GM18499 (cell line): Measurements from ENCODE around the gene IL1B.
A peak's percentile ranks its signal among the peaks of the same experiment; 100 is the strongest.

ENCODE experiments used
- ATAC-seq: cut with Tn5 transposase; IDR thresholded peaks from one replicate; pipeline ENCODE4 v1.9.1; 2021; ENCODE audit warnings: moderate number of reproducible peaks; ENCODE audit not compliant: insufficient read depth, unreplicated experiment

Gene IL1B

DNA sequence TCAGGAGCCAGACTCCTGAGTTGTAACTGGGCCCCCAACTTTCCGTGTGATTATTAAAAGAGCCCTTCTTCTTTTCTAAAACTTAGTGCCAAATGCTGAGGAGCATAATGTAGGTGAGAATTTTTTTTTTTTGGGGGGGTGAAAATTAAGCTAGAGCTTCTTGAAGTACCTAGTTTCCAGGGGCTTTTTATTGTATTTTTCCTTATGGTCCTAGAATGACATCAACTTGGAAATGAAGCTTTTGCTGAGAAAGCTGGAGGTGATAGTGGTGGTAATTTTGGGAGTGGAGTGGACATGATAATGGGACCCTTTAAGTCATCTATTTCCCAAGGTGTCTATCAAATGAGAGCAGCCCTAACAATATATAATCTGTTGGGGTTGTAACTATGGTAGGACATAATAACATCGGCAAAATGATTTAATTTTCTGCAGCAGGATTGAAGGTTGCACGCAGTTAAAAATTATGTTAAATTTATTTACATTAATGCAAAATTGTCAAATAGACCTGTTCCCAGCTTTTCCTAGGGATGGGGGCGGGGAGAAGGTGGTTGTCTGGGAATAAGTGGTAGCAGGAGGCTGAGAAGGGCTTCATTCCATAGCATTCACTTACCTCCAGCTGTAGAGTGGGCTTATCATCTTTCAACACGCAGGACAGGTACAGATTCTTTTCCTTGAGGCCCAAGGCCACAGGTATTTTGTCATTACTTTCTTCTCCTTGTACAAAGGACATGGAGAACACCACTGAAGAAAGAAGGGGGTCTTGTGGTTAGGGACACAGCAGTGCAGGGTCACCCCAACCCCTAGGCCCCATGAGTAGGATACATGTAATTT lies 5.7 kb downstream of the IL1B start:
- no peak for ATAC-seq

DNA sequence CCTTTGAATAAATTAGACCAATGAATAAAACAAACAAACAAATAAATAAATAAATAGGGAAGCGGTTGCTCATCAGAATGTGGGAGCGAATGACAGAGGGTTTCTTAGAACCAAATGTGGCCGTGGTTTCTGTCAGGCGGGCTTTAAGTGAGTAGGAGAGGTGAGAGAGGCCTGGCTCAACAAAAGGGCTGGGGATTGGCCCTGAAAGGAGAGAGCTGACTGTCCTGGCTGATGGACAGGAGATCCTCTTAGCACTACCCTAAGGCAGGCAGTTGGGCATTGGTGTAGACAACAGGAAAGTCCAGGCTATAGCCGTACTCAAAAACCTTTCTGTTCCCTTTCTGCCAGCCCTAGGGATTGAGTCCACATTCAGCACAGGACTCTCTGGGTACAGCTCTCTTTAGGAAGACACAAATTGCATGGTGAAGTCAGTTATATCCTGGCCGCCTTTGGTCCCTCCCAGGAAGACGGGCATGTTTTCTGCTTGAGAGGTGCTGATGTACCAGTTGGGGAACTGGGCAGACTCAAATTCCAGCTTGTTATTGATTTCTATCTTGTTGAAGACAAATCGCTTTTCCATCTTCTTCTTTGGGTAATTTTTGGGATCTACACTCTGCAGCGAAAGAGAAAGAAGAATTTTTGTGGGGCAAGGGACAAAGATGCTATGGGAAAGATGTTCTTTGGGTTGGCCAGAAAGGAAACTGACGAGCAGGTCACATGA lies 6.5 kb downstream of the IL1B start:
- no peak for ATAC-seq

DNA sequence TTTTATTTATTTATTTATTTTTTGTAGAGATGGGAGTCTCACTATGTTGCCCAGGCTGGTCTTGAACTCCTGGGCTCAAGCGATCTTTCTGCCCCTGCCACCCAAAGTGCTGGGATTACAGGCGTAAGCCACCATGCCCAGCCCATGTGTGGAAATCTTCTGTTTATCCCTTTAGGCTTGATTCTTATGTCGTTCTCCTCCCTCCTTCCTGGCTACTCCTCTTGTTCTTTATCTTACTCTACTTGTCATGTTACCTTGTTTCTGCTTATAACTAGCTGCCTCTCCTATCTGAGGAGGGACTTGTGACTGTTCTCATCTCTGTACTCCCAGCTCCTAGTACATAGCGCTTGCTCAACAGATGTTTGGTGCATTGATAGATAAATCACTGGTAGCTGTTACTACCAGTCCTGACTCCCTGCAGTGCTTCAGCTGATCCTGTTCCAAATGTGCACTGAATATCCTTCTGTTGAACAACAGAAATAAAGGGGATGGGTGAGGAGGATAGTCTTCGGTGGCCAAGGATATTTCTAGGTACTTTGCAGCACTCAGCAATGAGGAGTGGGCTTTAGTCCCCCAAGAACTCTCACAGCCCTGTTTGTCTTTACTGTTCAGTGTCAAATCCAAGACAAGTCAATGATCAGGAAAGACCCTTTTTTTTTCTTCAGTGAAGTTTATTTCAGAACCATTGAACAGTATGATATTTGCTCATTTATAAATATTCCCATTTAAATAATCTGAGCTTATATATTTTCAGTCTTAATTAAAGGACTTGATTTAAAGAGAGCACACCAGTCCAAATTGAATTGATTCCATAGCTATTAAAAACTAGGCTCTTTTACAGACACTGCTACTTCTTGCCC lies 7.2 kb downstream of the IL1B start:
- no peak for ATAC-seq

DNA sequence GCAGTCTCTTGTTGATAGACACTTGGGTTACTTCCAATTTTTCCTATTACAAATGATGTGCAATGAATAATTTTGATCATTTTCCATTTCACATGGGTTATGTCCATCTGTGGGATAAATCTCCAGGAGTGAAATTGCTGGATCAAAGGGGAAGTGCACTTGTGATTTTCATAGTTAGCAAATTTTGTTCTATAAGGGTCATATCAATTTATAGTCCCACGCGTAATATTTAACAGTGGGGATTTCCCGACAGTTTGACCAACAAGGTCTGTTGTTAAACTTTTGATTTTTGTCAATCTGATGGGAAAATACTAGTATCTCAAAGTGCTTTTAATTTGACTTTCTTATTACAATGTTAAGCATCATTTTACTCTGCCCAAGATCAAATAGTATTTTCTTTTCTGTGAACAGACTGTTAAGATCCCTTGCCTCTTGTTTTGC lies 8.3 kb downstream of the IL1B start:
- no peak for ATAC-seq

DNA sequence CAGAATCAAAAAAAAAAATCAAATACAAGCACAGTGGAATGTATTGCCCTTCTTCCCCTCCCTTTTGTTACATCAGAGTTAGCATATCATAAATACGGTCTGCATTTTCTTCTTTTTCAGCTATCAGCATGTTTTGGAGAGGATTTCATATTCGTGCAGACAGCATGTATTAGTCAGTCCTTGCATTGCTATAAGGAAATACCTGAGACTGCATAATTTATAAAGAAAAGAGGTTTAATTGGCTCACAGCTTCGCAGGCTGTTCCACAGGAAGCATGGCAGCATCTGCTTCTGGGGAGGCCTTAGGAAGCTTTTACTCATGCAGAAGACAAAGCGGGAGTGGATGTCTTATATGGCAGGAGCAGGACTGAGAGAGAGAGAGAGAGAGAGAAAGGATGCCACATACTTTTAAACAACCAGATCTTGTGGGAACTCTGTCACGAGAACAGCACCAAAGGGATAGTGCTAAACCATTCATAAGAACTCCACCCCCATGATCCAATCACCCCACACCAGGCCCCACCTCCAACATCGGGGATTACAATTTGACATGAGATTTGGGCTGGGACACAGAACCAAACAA lies 8.9 kb downstream of the IL1B start:
- no peak for ATAC-seq

DNA sequence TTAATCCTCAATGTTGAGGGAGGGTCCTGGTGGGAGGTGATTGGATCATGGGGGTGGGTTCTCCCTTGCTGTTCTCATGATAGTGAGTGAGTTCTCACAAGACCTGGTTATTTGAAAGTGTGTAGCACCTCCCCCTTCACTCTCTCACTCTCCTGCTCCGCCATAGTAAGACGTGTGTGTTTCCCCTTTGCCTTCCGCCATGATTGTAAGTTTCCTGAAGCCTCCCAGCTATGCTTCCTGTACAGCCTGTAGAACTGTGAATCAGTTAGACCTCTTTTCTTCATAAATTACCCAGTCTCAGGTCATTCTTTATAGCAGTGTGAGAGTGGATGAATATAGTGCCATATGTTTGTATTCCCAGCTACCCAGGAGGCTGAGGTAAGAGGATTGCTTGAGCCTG lies 9.6 kb downstream of the IL1B start:
- ATAC-seq: no peak

DNA sequence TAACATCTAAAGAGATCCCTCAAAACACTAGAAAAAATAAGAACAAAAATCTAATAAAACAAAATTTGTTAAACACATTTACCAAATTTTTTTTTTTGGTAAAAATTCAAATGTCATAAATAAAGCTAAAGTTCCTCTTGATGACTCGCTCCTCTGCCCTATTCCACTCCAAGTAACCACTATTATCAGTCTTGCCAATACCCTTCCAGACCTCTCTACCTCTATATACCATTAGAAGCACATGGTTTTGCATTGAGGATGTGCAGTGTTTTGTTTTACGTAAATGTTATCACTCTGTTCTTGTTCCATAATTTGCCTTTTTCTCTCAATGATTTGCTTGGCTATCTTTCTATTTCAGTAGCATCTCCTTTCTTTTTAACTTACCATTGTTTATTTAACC lies 10.9 kb downstream of the IL1B start:
- no peak for ATAC-seq

DNA sequence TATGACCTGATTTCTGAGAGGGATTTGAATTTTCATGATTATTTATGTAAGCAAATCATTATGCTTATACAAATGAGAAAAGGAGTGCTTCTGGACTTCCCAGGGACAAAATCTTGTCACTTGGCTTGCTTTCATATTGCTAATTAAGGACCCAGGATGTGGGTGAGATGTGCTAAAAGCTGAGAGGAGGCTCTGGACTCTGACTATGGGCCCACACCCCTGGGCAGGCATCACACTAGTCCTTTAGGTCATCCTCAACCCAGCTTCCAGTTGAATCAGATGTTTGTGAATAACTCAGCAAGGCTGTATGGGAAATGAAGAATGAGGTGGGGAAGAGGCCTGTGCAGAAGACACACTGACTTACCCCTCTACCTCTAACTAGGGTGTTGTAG lies 11.9 kb downstream of the IL1B start:
- ATAC-seq: no peak

DNA sequence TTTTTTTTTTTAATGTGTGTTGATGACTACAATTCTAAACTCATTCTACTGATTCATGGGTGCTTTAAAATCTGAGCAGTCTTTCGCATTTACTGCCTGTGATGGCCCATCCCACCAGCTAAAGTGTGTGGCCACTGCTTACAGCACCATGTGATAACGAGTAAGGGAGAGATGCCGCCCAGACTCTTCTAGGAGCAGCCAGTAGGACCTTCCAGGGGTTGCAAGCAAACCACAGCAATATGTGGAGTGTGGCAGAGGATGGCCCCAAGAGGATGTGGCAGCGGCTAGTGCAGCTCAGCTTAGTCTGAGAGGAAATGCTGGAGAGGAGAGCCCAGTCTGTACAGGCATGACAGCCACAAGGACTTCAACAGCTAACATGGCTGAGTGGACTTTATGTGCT lies 14.9 kb downstream of the IL1B start:
- ATAC-seq: no peak

DNA sequence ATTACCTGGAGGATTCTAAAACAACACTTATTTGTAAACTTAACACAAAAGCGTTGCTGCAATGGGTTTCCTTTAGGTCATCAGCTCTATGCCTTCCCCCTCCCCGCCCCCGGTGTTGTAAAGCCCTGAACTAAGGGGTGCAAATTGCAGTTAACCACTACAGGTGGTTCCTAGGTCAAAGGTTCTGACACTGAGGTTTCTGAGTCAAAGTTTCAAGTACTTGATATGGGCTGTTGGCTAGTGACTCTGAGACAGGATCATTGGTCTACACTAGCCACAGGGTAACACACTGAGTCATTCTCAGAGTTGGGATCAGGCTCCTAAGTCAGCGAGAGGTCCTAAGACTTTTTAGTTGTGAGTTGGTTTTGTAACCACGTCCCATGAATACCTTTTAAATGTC lies 15.4 kb downstream of the IL1B start:
- ATAC-seq: peak; percentile 82

DNA sequence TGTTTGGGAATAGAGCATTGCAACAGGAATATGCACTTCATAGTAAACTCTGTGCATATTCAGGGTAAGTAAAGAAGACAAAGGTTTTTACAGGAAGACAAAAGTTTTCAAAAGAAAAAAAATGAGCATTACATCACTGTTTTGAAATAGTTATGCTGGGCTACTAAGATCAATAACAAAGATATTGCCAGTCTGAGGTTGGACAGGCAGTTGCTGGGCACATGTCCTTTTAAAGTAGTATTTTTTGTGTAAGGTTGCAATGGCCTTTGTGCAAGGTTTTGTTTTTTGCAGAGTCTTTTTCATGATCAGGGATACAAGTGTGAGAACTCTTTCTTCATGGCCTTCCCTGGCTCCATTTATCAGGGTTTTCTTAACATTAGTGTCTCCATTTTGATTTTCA lies 16.2 kb downstream of the IL1B start:
- no peak for ATAC-seq

DNA sequence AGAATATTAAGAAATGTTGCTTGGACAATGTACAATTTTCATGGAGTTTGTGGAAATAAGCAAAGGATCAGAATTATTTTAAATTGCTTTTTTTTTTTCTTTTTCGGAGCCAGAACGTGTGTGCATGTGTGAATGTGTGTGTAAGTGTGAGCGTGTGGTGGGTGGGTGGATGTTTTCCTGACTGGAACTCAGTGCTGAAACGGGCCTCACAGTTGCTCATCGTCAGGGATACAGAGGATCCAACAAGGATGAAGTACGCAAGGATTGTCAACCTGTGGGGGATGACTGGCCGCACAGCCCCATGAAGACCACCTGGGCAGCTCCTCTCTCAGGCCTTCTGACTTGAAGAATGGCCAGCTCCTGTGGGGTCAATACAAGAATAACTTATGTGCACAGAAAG lies 17.5 kb downstream of the IL1B start:
- ATAC-seq: no peak

DNA sequence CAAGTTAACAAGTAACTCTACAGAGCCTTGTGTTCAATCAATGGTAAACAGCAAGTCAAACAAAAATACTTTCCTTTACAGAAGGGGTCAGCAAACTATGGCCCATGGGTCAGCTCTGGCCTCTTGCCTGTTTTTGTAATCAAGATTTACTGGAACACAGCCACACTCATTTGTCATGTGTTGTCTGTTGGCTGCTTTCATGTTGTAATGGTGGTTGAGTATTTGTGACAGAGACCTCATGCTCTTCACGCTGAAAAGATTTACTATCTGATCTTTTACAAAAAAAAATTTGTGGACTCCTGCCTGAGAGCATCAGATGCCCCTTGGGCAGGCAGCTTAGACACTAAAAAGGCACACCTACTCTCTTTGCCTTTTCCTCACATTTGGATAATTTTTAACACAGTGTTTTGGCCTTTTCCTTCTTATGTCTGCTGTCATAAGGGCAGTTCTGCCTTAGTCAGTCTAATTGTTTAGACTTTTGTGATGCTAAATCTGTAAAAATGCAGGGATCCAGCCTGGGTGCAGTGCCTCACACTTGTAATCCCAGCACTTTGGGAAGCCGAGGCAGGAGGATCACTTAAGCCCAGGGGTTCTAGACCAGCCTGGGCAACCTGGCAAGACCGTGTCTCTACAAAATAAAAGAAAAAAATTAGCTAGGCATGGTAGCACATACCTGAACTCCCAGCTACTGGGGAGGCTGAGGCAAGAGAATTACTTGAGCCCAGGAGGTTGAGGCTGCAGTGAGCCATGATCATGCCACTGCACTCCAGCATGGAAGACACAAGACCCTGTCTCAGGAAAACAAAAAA lies 18.3 kb downstream of the IL1B start:
- no peak for ATAC-seq

DNA sequence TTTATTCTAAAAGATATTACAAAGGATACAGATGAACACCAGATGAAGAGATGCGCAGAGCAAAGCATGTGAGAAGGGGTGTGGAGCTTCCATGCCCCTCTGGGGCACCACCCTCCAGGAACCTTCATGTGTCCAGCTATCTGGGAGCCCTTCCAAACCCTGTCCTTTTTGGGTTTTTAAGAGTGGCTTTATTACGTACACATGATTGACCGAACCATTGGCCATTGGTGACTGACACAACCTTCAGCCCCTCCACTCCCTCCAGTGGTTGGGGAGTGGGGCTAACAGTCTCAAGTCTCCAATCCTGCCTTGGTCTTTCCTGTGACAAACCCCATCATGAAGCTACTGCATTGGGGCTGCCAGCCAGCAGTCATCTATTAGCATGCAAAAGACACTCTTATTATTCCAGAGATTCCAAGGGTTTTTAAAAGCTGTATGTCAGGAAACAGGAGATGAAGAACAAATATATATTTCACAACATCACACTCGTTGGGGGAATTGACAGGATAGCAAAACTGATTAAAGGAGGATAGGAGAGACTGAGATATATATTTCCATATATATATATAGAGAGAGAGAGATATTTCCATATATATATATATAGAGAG lies 19.4 kb downstream of the IL1B start:
- ATAC-seq: no peak

DNA sequence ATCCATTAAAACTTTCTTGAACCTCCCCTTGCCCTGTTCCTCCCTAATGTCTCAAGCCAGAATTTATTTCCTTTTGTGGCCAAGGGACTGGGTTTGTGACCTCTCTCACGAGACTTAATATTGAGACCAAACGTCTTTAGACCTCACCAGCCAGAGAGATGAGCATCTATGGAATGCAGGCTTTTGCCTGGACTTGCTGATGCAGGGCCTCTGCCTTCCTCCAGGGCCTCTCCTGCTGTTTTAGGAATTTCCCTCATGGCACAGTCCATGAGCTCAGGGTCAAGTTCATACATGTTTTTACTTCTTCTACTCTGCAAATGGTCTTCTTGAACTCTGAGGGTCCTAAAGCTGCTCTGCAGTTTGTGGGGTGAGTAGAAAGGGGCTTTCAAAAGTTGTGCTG lies 22.3 kb downstream of the IL1B start:
- no peak for ATAC-seq

DNA sequence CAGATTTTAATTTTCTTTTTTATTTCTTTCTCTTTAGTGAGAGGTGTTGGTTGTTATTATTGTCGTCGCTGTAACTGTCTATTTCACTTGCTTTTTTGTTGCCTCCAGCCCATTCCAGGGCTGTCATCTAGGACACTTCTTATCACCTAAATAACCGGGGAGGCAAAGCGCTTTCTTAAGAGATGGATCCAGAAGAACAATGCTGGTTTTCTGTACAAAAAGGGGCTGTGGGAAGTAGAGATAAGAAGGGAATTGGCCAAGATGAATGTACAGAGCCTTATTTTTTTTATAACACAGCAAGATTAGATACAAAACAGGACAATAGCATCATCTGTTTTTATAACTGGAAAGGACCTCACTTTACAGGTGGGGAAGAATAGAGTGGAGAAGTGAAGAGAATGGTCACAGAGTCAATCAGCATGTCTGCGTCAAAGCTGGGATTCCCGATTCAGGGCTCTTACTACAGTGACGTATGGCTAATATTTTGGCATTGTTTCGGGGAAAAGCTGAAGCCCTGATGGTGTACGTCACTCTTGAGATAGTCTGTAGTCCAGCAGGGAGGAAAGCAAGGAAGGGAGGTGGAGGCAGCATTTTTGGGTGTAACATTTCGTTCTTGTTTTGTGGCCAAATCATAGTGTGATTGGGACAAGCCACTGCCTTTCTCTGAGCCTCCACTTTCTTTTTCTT lies 23.2 kb downstream of the IL1B start:
- no peak for ATAC-seq

DNA sequence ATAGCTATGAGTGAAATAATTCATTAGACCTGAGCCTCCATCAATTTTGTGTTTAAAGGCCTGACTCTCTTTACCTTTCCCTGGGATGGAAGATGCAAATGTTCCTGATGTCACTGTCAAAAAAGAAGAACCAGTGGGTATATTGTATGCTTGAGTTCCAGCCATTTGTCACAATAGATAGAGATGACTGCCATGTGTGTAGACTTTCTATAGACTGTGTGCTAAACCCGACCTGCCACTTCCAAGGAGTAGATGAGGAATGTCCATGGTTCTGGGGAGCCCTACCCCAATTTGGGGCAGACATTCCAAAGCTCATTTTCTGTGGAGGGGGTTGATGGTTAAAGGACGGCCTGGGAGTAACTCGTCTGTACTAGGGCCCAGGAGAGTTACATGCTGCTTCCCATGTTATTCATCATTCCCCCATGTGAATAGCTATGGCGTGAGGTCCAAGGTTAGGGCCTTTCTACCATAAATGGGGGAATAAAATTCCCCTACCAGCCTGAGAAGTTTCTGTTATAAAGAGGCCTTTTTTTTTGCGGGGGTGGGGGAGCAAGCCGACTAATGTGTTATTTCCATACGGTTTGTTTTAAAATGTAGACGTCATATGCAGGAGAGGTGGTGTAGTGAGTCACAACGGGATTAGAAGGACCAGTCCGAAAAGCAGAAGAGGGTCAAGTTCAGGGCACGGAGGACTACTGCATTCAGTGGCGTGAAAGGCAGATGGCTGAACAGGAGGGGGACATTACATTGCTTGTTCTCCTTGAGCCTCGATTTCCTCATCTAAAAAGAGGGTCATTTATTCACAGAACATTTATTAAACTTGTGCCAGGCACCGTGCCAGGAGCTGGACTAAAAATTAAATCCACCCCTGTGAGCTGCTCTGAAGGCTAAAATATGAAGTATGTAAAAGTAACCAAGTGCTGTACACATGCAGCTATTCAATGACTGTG lies 24.0 kb downstream of the IL1B start:
- ATAC-seq: no peak

DNA sequence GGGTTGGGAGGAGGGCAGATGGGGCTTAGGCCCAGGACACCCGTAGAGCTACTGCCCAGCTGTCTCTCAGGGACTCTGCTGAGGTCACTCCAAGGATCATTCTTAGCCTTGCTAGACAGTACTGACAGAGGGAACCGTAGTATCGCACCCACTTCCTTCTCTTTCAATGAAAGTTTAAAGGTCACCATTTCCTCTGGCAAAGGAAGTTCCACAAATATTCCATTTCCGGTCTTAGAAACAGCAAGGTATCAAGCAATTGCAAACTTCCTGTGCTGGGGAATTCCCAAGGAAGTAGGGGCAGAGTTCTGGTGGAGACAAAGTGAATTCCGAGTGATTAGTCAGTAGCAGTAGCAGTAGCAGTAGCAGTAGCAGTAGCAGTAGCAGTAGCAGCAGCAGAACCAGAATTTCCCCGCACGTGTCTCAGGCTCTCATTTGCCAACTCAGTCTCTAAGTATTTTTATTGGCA lies 24.7 kb downstream of the IL1B start:
- no peak for ATAC-seq
